ENCODE measurements around the gene POLA2.

- TF ChIP-seq POLR2A (IDR thresholded peaks at IDR 0.05) (no peak), CTCF (IDR thresholded peaks at IDR 0.05) (no peak)
These were observed 78.5 kb downstream of the POLA2 start for GRCh38 chr11:65340226-65340625.

All from esophagus squamous epithelium (tissue), 4 donors.